Ovary (tissue), 9 donors: Measurements from ENCODE around the gene RGS12. TPM values are rescaled to one million over a fixed set of nuclear protein-coding genes. Genes with fewer than 3 reads are reported as not detected.

Experiments
- DNase-seq, 5 donors: peaks; one replicate each; pipeline ENCODE4 v3.0.0-alpha.2; 2019 to 2020
- H3K27ac ChIP-seq, 2 donors: fragments of 200-600 bp; one replicate each; pipeline versions ENCODE4 v1.5.1 to v1.8.0; 2019 to 2022
- H3K27me3 ChIP-seq: fragments of 200-600 bp; one replicate; pipeline ENCODE4 v1.8.0; 2022
- H3K36me3 ChIP-seq: fragments of 200-600 bp; sonication (generic); one replicate; pipeline ENCODE4 v1.5.1; 2019
- H3K4me1 ChIP-seq: one replicate; pipeline ENCODE4 v1.8.1; 2013; ENCODE audit warnings: mild to moderate bottlenecking, moderate library complexity; ENCODE audit not compliant: insufficient read depth
- H3K4me3 ChIP-seq: fragments of 200-600 bp; sonication (generic); one replicate; pipeline ENCODE4 v1.5.1; 2017
- H3K9me3 ChIP-seq, 2 donors: fragments of 200-600 bp in 1 of 2; sonication (generic) in 1 of 2; one replicate each; pipeline versions ENCODE4 v1.5.1 to v1.8.1; 2013 to 2019; ENCODE audit warnings: mild to moderate bottlenecking in 1 of 2, moderate library complexity in 1 of 2
- EP300 ChIP-seq: sonication (generic); formaldehyde crosslinking; IDR thresholded peaks from one replicate; pipeline ENCODE4 v1.6.1; 2017; ENCODE audit warnings: antibody characterized with exemption
- POLR2A ChIP-seq: fragments of 450-650 bp; IDR thresholded peaks from one replicate; pipeline ENCODE4 v1.6.1; 2017; ENCODE audit warnings: antibody characterized with exemption, mild to moderate bottlenecking, moderate library complexity
- WGBS, 3 donors: extraction: QIAGEN DNeasy Blood & Tissue Kit in 1 of 3; methylation state at CpG; one replicate each; pipeline versions ENCODE4 v1.1.5 to v1.1.7; 2013 to 2017; 5-methylcytosine and 5-hydroxymethylcytosine counted together
- intact Hi-C, 4 donors: fragments of 100-400 bp; cut with DNase I; formaldehyde crosslinking; loops; one replicate each; pipeline versions ENCODE4 v1.11.0 to v1.15.1; 2022 to 2023
- polyA plus RNA-seq, 2 donors: library from polyadenylated mRNA; stranded (reverse); fragments of 200-250 nt in 1 of 2; fragments of 350-450 nt in 1 of 2; fragmentation: Illumina TruSeq in 1 of 2; extraction: RNeasy Lipid Tissue Mini Kit (QIAGEN cat#74804) in 1 of 2; gene quantifications; one replicate each; pipeline ENCODE4 v1.2.3, GENCODE V29; 2013 to 2014
- total RNA-seq, 7 donors: library from RNA; depleted of rRNA in 2 of 7; stranded (reverse); fragments of >200 nt in 2 of 7; fragmentation: NEBNext Ultra II Directional in 3 of 7; extraction: Animal tissue kit (Norgen Biotek cat#: 25700) in 3 of 7; gene quantifications; one replicate each; pipeline versions ENCODE4 v1.1.0 to v1.2.4, GENCODE V29; 2016 to 2023
- TF ChIP-seq, protein P1 (sequence below), 3 donors: fragments of 450-650 bp in 2 of 3; fragments of 200-600 bp in 1 of 3; IDR thresholded peaks; one replicate each; pipeline versions ENCODE4 v1.5.1 to v1.8.0; 2016 to 2022; ENCODE audit warnings: antibody characterized with exemption in 3 of 3, mild to moderate bottlenecking in 1 of 3
- donor health status: DM: no; HTN: no; CAD: no; lungs with moderate emphysema.
- donor health status: DM: no; HTN: no; CAD: no.
- donor health status: Bipolar disorder and iron deficiency.
- donor health status: DM: yes; HTN: yes; CAD: no.
- donor health status: DM: no; HTN: no; CAD: no.
- donor health status: DM: yes; HTN: yes; CAD: no.

RGS12 gene
- total and polyA plus RNA-seq, 9 donors = 11.4 to 50.7 (median 30.9) TPM

DNA sequence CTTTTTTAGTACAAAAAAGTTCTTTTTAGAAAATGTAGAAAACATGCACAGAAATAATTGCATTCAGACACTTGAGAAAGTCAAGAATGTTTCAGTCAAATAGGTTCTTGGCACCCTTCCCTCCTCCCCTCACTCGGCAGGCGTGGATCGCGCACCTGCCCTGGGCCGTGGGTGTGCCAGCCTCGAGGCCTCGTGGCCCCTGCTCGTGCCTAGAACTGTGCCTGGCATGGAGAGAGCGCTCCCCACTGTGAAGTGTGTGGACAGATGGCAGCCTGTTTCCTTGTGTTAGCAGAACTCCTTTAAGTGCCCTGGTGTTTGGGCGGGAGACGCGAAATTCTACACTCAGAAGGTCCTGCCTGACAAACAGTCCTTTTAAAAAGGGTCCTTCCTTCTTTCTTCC, 14.7 kb downstream of the RGS12 start:
- peak in 3 of 5 donors; percentile 10 to 25 (median 20) for DNase-seq

DNA sequence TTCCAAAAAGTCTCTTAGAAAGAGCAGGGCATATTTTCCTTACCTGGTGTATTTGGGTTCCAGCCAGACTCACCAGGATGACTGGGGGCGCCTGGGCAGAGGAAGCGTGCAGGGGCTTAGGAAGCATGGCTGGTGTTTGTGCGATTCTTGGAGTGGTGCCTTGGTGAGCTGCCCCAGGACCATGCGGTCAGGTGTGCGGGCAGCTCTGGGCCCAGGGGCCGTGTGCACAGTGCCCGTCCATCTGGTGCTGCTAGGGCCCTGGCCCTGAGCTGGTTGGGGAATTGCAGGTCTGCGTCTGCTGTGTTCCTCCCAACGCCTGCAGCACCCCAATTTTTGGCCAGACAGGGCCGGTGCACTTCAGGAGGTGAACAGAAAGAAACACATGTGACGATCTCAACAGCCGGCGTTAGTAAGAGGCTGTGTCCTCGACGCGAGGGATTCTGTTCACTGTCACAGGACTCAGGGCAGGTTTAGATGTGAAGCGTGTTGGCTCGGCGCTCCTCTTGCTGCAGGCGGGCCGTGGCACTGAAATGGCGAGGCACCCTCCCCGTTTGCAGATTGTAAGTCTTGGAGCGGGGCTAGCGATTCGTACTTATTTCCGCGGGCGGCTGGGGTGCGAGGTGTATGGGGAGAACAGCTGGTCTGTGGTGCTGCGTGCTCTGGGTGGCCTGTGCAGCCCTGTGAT, 15.2 kb downstream of the RGS12 start:
- no peaks in the 10 kb centered on the region for H3K9me3 ChIP-seq
- DNase-seq = peak in 4 of 5 donors; percentile 12 to 32 (median 16)
- TF ChIP-seq, protein P1, sequence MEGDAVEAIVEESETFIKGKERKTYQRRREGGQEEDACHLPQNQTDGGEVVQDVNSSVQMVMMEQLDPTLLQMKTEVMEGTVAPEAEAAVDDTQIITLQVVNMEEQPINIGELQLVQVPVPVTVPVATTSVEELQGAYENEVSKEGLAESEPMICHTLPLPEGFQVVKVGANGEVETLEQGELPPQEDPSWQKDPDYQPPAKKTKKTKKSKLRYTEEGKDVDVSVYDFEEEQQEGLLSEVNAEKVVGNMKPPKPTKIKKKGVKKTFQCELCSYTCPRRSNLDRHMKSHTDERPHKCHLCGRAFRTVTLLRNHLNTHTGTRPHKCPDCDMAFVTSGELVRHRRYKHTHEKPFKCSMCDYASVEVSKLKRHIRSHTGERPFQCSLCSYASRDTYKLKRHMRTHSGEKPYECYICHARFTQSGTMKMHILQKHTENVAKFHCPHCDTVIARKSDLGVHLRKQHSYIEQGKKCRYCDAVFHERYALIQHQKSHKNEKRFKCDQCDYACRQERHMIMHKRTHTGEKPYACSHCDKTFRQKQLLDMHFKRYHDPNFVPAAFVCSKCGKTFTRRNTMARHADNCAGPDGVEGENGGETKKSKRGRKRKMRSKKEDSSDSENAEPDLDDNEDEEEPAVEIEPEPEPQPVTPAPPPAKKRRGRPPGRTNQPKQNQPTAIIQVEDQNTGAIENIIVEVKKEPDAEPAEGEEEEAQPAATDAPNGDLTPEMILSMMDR (IDR thresholded peaks at IDR 0.05) = no peak
- TF ChIP-seq POLR2A (no peak), EP300 (no peak)
- no peak overlapping the region for H3K27ac ChIP-seq
- H3K4me3 ChIP-seq = no peak overlapping the region
- H3K36me3 ChIP-seq = no peaks in the 10 kb centered on the region
- WGBS, 3 donors = 92 to 93% (median 92%) methylated on average over 31 of the region's 31 CpGs
- peaks cover 18% of the 10 kb centered on the region for H3K4me1 ChIP-seq
- no peaks in the 10 kb centered on the region for H3K27me3 ChIP-seq
- intact Hi-C loops = no loop called here

More for the DNA sequence above, 14.7 kb downstream of the RGS12 start:
- Histone ChIP-seq H3K9me3 (no peaks in the 10 kb centered on the region), H3K27ac (no peak overlapping the region), H3K36me3 (no peaks in the 10 kb centered on the region), H3K4me1 (peaks cover 18% of the 10 kb centered on the region), H3K4me3 (no peak overlapping the region), H3K27me3 (no peaks in the 10 kb centered on the region)
- intact Hi-C loops = no loop called here
- no peak for TF ChIP-seq POLR2A
- TF ChIP-seq, protein P1 (IDR thresholded peaks at IDR 0.05) = no peak
- WGBS, 3 donors = 89 to 91% (median 89%) methylated on average over 12 of the region's 12 CpGs

DNA sequence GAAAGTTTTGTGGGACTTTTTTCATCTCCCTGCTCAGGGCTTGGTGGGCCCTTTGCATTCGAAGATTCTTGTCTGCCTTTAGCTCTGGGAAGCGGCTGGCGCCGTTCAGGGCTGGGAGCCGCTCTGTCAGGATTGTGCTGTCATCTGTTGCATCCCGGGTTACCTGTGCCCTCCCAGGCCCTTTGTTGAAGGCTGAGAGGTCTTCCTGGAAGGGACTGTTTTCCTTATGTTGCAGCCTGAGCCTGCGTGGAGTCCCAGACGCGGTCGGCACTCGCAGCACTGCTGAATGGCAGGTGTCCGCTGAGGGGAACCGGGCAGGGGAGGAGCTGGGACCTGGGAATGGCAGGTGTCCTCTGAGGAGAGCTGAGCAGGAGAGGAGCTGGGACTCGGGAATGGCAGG, 15.9 kb downstream of the RGS12 start:
- no peak for TF ChIP-seq EP300
- TF ChIP-seq, protein P1 (IDR thresholded peaks at IDR 0.05) = no peak
- TF ChIP-seq POLR2A = no peak
- no peak overlapping the region for H3K4me3 ChIP-seq
- WGBS, 3 donors = 74 to 81% (median 74%) methylated on average over 14 of the region's 14 CpGs
- peaks cover 17% of the 10 kb centered on the region for H3K4me1 ChIP-seq
- no peaks in the 10 kb centered on the region for H3K36me3 ChIP-seq
- intact Hi-C loops = no loop called here
- H3K27ac ChIP-seq = no peak overlapping the region
- H3K27me3 ChIP-seq = no peaks in the 10 kb centered on the region
- DNase-seq = peak in 4 of 5 donors; percentile 9 to 31 (median 11)
- no peaks in the 10 kb centered on the region for H3K9me3 ChIP-seq

DNA sequence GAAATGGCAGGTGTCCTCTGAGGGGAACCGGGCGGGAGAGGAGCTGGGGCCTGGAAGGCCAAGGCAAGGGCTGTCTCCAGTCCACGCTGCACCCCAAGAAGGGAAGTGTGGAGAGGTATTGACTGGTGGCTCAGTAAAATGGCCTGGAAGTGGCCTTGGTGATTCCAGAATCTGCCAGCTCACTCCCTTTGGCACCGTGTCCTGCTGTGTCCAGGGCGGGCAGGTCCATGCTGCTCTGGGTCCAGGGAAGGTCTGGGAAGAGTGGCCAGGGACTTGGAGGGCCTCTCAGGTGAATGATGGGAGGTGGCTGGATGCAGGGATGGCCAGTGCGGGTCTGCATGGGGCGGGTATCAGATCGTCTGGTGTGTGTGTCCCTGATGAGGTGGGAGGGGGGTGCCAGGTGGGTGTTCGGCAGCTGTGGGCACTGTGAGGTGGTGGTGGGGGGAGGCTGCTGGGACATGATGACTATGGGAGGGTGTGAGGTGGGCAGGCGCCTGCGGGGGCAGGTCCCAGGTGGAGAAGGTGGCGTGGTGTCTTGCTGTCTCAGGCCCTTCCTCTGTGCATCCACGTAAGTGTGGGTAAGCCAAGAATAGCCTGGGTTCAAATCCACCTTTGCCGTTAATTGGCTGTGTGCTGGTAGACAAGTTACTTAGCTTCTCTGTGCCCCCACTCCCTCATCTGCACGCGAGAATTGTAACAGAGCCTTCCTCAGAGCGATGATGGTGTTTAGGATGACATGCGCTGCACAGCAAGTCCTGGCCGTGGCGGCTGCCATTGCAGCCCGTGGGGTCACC, 17.7 kb downstream of the RGS12 start:
- H3K4me1 ChIP-seq = peaks cover 9% of the 10 kb centered on the region
- 90 to 93% (median 91%) methylated on average over 21 of the region's 21 CpGs for WGBS, 3 donors
- no peaks in the 10 kb centered on the region for H3K36me3 ChIP-seq
- H3K27ac ChIP-seq = no peak overlapping the region
- TF ChIP-seq, protein P1 (IDR thresholded peaks at IDR 0.05) = no peak
- no peak for TF ChIP-seq EP300
- no peak for TF ChIP-seq POLR2A
- H3K9me3 ChIP-seq = no peaks in the 10 kb centered on the region
- H3K4me3 ChIP-seq = no peak overlapping the region
- no peaks in the 10 kb centered on the region for H3K27me3 ChIP-seq
- DNase-seq = peak in 2 of 5 donors; percentile 8 to 26
- intact Hi-C loops = no loop called here
